Epithelial cell of alveolus of lung (primary cell): ENCODE measurements around the gene FAM124B. TPM values are rescaled to one million over a fixed set of nuclear protein-coding genes. Genes with fewer than 3 reads are reported as not detected.

Experiments used
- total RNA-seq: library from RNA; depleted of rRNA; stranded (reverse); fragments of >200 nt; gene quantifications from 2 replicates; pipeline ENCODE4 v1.2.1, GENCODE V29; 2015

Gene FAM124B
- total RNA-seq, result 0.16 and 0.26 TPM in 2 replicates

GRCh38 chr2:224401641-224402342 is at the start of gene FAM124B:
TSS of gene FAM124B (minus strand) at chr2:224402107. CDS start at chr2:224401768, 339 bp downstream.

Other genes starting within 250 kb of the FAM124B start
- gene CUL3, start 183.3 kb upstream of the FAM124B start, total RNA-seq, result 37.5 and 48.5 TPM in 2 replicates